CD4-positive, alpha-beta T cell treated with Interleukin-6 for 4 hours (primary cell): Measurements from ENCODE around the gene PRKAG2.
A peak's percentile ranks its signal among the peaks of the same experiment; 100 is the strongest.

Experiments
- DNase-seq: peaks from one replicate; pipeline ENCODE4 v3.0.0-alpha.2; 2020; ENCODE audit warnings: mixed read lengths

PRKAG2 gene

DNA sequence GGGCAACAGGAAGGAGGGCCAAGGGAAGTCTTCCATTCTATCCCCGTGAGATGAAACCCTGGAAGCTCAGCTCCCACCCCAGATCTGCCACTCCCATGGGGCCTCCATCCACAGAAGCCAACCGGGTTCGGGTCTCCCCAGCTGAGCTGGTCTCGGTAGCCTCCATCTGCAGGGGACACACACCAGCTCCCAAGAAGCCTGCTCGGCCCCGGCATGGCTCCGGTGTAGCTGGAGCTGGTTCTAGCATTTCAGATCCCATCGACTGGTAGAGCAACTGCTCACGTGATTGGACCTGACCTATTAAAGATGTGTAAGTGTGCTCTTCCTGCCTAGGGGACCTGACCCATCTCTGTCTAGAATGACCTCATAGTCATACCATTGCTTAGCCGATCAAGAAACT, 138.0 kb downstream of the PRKAG2 start:
- DNase-seq, result no peak

DNA sequence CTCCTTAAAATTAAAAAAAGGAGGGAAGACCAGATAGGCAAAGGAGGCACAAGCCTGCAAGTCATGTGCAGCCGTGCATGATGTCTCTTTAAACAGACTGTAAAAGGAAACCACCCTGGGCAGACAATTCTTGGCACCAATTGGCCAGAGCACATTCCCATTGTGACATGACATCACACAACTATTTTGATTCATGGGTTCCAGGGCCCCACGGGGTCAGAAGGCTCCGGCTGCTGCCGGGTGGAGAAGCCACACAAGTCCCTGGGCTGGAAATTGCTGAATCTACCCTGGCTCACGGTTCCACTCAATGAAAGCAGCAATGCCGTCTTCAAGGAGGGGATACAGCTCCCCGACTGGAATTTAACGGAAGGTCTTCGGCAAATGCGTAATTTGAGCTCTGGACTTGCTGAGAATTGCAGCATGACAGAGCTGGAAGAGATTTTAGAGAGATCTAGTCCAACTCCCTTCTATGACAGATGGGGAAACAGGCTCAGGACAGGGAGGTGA, 140.5 kb downstream of the PRKAG2 start:
- no peak for DNase-seq

DNA sequence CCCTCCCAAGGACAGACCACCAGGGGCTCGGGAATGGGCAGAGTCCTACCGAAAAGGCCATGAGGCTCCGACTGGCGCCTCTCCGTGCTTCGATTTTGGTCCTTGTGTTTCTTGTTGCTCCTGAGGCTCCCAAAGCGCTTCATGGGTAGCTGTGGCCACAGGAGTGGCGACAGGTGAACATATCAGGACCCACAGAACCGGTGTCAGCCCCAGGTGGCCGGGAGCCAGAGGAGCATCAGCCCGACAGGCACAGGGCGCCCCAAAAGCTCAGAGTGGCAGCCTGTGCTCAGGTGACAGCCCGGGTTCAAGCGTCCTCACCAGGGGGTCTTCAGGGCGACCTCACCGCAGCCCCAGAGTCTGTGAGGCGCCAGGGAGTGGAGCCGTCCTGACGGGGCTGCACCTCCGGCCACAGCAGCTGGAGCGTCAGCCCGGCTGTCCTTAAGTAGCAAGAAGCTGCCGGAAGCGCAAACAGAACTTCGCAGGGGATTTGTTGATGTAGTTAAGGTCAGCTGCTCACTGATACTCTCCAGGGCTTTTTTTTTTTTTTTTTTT, 141.0 kb downstream of the PRKAG2 start:
- no peak for DNase-seq

DNA sequence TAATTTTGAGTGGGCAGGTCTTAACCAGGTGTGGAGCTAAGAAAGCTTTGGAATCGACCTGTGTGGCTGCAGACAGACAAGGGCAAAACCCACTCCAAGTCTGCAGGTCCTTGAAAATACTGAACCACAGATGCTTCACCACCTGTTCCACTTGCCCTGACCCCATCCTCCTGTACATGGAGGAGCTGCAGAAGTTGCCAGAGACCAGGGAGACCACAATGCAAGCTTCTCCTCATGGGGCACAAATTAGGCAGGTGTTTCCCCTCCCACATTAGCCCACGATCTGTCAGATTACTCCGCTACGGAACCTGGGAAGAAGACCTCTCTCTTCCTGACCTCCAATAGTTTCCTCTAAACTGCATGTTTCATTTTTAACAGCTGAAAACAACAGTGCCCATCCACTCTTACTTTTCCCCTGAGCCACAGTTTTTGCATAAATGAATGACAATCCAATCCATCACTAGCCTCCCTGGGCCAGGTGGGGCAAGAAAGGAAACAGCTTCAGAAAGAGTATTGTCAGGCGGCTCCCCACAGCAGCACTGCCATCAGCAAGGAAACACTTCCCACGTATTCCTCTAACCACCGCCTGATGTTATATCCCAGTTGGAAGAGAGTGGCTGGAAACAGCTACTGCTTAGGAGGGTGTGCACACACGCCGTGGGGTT, 141.6 kb downstream of the PRKAG2 start:
- DNase-seq, result no peak

DNA sequence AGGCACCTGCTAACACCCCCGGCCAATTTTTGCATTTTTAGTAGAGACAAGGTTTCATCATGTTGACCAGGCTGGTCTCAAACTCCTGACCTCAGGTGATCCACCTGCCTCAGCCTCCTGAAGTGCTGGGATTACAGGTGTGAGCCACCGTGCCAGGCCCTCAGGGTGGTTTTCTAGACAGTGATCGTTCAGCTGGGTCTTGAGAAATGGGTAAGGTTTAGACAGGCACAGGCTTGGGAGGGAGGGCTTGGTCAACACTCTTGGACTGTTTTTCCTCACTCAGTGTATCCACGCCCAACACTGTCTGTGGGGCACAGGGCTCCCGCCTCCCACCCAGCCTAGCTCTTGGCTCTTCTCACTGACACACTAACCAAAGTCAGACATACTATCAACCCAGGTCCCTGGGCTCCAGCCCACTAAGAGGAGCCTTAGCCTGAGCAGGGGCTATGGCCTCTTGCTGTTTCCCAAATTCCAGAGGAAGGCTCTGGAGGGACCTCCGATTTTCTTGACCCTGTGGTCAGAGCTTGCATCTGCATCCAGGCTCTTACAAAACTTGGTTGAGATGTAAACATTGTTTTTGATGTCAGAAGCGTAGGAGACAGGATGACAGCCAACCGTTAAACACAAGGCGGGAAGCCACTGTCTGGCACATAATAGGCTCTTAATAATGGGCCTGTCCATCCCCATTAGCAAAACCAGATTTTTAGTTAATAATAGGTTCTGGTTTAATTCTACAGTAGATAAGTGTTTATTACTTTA, 143.9 kb downstream of the PRKAG2 start:
- no peak for DNase-seq

DNA sequence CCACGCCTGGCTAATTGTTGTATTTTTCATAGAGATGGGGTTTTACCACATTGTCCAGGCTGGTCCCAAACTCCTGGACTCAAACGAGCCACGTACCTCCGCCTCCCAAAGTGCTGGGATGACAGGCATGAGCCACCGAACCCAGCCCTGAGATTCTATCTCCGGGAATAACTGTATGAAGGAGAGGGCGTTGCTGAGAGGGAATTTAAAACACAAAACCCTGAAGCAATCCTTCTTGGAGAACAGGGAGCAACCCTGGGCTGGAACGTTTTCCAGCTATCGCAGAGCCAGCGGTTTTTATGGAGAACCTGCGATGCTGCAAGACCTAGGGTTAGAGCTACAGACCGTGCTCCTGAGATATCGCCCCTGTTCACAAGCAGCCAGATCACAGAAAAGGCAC, 144.6 kb downstream of the PRKAG2 start:
- DNase-seq, result no peak

DNA sequence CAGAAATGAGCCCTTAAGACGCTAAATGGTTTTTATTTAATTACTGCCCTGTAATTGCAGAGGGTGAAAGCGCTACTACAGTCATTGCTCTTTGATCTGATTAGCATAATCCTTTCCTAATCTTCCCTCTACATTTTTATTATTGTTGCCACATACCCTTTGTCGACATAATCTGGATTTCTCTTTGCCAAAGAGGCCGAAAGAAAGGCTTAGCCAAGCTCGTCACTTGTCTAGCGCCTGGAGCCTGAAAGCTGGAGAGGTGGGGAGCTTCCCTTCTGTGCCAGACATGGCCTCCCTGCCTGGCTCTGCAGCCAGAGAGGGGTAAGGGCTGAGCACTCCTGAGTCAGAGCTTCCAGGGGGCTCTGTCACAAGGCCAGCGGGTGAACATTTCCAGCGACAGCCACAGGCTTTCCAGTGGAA, 145.9 kb downstream of the PRKAG2 start:
- no peak for DNase-seq

DNA sequence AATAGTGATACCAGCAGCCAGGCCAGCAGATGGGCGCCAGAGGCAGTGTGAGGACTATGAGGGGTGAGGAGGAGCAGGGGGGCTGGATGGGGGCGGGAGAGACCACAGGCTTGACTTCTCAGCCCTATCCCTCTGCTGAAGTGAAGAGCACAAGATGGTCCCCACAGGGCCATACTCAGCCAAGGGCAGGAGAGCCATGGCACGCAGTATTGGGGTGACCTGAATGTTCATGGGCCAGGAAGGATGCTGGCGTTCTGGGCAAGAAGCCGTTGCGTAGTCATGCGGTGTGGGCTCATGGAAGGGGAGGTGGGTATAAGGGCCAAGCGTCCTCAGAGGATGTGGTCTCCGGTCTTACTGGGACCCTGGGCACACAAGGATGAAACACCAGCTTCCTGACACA, 146.3 kb downstream of the PRKAG2 start:
- DNase-seq, result no peak

DNA sequence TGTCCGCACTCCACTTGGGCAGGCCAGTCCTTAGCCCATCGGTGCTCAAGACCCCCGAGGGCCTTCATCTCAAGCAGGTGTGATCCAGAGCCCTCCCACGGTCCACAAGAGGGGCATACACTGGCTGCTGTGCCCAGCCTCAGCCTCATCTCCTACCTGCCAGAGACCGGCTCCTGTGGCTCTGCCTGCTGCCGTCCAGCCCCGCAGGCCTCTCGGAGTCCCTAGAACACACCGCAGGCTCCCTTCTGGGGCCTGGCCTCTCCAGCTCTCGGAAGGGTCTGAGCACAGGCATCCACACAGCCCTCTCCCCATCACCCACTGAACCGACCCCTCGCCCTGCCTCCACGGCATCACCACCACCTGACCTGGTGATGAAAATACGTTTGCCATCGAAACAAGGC, 147.4 kb downstream of the PRKAG2 start:
- DNase-seq, result no peak

DNA sequence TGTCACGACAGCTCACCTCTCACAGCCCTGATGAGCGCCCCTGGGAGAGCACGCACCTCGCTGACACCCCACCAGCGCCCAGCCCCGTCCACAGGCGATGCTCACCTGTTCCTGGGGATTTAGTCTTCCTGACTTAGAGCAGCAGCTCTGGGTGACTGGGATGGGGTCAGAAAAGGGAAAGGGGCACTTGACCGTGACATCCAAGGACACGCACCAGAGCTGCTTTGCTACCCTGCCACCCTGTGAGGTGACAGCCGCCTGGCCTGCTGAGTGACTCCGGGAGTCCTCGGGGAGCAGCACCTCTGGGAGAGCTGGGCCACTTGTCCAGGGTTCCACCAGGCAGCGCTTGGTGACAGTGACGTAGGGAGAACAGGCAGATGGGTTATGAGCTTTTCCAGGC, 148.2 kb downstream of the PRKAG2 start:
- DNase-seq, result no peak

DNA sequence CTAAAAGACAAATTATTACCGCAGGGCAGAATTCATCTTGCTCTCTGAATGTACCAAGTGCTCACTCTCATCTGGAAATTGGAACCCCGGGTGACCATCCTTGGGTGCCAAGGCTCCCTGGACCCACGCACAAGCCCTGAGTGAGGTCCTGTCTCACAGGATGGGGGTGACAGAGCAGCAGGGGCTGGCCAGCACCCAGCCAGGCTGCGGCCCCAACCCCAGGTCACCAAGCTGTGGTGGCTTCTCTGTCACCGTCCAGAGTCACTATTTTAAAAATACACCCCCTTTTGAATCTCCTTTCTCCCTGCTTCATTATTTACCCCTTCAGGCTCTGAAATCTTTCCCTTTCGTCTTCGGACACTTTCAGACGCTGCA, 148.6 kb downstream of the PRKAG2 start:
- DNase-seq, result no peak

DNA sequence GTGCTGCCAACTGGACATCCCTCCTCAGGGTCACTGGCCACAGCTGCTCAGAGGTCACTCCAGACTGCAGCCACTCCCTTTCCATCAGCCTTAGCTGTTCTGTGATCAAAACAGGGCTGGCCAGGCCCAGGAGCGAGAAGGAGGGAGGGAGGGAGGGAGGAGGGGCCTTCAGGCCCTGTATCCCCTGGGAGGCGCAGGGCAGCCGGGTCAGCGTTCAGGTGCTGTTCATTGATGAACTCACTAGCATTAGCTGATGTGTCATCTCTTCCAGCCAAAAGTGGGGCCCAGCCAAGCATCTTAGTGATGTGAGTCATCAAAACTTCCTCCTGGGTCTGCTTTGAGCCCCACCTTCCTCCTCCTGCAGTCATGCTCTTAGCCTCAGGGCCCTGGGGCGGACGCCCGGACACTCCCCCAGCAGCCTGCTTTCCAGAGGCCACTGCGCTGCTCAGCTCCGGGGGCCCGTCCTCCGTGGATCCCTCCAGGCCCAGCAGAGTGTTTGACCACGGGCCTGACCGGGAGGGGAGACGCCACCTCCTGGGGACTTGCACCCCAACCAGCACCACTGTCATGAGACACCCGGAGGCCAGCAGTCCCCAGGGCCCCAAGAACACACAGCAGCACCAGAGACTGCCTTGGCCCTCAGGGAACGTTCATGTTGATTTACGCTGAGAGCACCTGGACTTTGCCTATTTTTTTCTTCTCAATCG, 149.2 kb downstream of the PRKAG2 start:
- DNase-seq, result peak; percentile 43

DNA sequence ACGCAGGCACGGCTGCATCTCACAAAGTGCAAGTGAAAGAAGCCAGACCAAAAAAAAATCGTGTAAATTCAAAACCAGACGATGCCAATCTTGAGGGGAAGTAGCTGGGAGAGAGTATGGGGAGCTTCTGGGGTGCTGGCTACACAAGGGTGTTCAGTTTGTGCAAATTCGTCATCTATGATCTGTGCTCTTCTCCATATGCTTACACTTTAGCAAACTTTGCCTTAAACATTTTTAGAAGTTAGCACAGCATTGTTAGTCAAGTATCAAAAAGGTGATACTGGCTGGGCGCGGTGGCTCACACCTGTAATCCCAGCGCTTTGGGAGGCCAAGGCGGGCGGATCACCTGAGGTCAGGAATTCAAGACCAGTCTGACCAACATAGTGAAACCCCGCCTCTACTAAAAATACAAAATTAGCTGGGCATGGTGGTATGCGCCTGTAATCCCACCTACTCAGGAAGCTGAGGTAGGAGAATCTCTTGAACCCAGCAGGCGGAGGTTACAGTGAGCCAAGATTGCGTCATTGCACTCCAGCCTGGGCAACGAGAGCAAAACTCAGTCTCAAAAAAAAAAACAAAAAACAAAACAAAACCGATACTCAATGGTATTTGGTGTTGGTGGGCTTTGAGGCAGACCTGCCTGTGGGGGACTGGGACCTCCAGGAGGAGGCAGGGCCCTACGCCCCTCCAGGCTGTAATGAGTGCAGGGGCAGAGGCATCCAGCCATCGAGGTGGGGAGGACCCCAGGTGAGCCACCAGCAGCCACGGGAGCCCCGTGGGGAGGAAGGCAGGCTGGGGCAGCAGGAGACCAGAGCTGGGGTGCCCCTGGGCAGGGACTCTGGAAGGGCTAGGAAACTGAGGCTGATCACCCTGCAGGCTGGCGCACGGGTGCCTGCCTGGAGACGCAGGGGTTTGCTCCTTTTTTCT, 150.0 kb downstream of the PRKAG2 start:
- no peak for DNase-seq

DNA sequence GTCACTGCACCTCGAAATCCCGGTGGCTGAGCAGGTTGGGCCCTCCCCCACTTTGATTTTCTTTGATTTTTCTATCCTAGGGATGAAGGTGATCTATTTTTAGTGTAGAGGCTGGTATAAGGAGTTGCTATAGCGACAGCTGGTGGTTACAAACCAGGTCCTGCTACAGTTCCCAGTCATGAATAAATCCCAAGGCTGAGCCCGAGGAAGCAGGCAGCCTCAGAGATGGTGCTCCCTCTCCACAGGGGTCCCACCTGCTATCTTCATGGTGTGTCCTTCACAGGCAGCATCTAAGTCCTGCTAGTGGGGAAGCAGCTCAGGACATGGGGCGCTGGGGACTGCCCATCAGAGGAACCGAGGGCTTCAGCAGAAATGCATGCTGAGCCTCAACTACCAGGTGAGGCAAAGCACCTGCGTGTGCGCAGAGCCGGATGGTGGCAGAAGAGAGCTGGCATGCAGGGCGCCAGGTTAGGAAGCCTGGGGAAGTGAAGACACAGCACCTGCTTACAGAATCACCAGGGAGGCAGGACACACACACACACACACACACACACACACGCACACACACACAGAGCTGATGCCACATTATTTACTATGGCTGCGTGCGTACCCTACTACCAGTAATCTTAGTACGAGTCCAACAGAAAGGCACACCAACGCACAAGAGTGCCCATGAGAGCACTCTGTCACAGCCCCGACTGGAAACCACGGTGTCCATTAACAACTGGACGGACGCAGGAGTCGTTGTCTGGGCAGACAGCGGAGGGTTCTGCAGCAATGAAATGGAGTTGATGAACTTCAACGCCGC, 150.9 kb downstream of the PRKAG2 start:
- no peak for DNase-seq

DNA sequence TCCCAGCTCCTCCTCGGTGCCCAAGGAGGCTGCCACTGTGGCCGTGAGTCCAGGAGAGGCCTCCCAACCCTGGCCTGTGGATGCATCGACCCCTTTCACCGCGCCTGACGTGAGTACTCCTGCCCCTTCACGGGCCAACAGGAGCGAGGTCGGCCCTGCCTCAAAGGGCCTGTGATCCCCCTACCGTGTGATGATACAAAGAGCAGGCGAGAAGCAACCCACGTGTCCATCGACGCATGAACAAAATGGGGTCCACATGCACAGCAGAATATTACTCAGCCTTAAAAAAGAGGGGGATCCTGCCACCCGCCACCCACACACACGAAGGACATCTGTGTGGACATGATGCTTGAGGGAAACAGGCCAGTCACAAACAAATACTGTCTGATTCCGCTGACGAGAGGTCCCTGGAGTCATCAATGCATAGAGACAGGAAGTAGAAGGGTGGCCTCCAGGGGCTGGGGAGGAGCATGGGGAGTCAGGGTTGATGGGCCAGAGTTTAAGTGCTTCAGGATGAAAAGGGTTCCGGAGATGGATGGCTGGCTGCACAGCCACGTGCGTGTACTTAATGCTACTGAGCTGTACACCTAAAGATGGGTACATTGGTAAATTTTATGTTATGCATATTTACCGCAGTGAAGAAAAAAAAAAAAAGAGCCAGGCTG, 151.9 kb downstream of the PRKAG2 start:
- no peak for DNase-seq

DNA sequence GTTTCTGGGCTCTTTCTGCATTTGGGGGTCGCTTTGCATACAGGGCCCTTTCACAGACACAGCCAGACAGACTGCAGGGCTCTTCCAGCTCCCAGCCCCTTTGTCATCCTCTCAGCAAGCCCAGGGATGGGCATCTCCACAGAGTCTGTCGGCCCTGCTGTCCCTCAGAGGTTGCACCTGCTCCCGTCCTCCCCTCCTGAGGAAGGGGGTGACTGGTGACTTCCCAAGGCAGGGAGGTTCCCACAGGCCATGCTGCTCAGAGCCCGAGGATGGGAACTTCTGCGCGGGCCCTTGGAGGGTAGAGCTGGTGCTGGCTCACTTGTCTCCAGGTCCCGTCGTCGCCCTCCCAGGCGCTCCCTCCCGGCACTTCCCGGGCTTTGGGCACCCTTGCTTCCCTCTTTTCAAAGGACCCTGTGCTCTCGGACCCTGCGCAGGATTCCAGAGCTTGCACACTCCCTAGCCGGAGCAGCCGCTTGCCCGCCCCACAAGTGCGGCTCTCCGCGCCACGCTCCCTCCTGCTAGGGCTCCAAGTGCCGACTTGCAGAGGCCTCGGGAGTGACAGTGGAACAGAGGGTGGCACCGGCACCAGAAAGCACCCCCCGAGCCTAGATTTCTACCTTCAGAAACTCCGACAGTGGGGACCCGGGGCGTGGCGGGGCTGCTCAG, 152.5 kb downstream of the PRKAG2 start:
- no peak for DNase-seq

DNA sequence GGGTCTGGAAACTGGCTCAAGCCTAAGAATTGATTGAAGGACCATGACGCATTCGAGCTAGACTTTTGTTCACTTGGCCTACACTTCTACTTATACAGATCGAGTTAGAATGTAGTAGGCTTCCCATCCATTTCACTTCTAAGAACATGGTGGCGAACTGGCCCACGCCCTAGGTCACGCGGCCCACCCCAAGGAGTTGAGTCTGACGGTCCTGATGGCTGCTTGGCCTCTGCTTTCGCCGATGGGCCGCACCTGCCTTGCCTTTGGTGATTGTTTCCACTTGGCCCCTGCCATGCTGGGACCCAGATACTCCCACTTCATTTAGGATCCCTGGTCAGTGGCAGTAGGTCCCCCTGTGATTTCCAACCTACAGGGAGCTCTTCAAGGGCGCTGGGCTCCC, 153.6 kb downstream of the PRKAG2 start:
- DNase-seq, result no peak

DNA sequence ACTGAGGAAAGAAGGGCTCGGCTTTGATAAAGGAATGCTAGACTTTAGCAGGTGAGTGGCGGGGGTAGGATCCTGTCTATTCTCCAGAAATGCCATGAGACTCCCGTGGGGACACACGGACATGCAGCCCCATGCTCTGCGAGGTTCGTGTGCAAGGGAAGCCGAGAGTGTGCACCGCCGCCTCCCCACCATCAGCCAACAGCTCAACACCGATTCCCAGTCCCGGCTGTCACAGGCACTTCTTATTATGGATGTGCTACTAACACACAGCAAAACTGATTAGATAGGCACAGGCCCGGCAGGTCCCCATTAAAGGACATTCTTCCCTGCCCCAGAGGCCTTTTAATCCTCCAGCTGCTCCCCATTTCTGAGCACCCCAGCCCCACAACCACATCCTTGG, 154.4 kb downstream of the PRKAG2 start:
- DNase-seq, result no peak

DNA sequence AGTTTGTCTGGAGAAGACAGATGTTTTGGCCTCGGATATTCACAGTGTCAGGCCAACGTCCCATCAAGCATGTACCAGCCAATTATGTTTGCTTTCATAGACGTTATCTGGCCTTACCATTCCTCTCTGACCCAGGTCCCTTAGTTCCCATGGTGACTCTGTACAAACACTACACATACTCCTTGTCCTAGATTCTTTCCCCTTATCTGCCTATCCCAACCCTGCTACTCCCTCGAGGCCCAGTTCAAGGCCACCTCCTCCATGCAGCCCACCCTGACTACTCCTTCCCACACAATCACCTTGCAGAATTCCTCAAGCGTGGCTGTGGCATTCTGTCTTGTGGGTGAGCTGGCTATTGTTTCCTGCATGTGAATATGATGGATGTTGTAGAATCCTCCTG, 155.2 kb downstream of the PRKAG2 start:
- no peak for DNase-seq

DNA sequence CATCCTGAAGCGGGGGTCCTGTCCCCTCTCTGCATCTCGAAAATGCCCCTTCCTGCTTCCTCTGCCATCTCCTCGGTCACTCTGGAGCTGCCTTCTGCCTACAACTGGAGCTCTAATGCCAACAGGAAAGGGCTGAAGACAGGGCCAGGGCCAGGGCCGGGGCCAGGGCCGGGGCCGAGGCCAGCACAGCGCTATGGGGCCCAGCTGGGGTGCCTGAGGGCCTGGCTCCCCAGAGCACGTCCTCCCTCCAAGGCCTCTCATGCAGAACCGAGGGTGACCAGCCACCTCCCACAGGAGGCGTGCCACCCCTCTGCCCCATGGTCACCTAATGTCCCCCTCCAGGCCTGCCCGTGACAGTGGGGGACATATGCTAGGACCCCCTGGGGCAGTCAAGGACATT, 155.7 kb downstream of the PRKAG2 start:
- DNase-seq, result no peak
